NCI-H82 treated with DMSO at 0.1 percent for 48 hours (cell line): ENCODE results near the gene SEMA3E.
"Not testable (repeated sequence)": the region's sequence is repeated elsewhere in the genome, so short reads cannot be mapped to it uniquely, and the experiment has no call there.

Experiments
- DNase-seq: peaks from one replicate; lab custom pipeline; 2025; ENCODE audit not compliant: unreplicated experiment; lab: John Stamatoyannopoulos, UW

The SEMA3E gene

DNA sequence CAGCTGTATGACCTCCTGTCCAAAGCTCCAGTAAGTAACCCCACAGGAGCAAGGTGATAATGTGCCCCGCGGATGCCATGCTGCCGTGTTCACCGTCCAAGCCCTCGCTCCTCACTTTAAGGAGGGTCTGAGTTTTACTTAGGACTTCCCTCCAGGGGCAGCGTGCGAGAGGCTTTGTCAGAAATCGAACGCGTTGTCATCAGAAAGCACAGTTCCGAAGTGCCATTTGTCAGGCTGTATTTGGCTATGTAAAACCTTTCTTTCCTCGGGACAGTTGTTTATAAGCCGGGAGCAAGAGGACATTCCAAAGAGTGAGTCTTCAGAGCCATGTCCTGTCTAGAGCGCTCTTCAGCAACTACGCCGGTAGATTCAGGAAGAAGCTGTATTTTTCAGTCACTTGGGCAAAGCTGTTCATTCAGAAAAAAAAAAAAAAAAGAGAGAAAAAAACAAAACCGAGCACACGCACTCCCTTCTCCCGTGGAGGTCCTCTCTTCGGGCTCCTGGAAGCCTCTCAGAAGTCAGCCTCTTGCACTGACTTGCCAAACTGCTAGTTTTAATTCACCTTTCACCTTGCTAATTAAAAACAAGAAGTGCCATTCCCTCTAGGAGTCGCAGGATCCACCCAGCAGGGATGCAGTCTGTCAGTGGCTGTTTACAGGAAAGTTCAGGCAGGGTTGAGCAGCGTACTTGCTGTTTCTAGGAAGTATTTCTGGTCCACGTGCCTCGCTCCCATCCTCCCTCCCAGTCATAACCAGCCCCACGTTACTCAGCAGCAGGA, at the start of gene SEMA3E:
SEMA3E (minus strand) TSS at position 676 of the 778 bp plus-strand sequence.
- no peak for DNase-seq

DNA sequence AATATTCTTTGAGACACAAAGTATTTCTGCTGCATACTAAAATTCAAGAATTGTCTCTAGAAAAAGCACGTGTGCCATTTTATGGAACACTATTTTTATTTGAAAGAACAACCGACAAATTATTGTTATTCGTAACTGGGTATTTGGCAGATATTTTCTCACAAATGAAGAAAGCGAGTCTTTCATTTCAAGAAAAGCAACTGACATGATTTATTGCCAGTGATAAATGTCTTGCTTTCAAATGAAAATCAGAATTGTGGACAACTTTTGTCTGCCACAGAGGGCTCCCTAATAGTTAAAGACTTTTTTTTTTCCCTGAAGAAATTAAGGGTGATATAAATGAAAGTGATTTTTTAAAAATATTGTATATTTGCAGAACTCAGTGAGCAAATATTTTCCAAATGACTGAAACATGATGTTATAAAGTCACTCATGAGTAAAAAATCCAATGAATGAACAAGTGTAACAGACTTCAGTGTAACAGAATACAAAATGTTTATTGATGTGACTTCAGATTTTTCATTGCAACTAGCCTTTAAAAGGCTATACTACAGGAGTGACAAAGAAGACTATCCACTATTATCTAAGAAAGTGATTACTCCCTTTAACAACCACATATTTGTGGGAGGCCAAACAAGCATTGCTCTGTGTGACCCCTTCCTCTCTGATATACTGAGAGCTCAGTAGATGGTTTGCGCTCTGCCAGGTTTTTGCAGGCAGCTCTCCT, 49.0 kb upstream of the SEMA3E start:
- no peak for DNase-seq

DNA sequence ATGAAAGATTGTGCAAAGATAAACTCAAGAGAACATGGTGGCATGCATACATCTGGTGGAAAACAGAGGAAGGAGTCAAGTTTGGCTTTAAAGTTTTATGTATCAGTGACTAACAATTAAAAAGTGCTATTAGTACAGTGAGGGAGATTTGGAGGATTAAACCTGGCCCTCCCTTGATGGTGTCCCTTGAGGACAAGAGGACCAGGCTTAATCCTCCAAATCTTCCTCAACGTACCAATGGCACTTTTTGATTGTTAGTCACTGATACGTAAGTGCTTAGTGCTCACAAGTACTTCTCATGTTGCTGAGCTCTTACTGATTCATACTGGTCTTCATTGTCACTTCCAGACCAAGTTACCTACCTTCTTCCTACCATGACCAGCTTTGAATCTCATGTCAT, 47.2 kb upstream of the SEMA3E start:
- DNase-seq: peak; percentile 77

DNA sequence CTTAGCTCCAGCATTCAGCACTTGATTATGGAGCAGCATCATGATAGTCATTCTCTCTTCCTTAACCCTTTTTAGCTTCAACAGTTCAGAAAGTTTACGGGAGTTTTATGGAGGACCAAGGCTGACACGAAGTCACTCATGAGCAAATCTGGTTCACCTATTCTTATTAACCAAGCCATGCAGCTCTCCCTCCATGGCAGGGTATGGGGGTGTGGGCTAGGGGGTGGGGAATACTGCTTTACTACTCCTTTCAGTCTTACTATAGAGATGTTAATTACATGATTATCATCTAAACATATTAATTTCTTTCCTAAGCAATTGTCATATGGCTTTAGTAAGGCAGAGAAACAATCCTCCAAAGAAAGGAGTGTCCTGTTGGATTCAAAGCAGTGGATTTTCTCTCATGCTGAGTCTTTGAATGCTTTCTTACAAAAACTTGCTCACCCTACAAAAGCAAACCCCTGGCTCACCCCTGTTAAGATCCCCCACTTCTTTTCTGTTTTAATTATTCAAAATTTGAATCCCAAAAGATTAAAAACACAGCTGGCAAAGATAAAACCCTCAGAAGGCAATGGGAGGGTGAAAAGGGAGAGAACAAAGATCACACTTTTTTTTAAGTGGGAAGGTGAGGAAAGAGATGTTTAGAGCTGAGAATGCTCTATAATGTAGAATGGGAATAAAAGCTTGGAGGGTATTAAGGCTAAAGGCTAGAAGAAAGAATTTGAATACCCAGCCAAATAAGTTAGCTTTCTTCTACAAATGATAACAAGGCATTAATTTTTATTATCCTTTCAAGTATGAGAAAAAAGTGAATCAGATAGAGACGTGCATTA, 46.4 kb upstream of the SEMA3E start:
- DNase-seq: no peak

DNA sequence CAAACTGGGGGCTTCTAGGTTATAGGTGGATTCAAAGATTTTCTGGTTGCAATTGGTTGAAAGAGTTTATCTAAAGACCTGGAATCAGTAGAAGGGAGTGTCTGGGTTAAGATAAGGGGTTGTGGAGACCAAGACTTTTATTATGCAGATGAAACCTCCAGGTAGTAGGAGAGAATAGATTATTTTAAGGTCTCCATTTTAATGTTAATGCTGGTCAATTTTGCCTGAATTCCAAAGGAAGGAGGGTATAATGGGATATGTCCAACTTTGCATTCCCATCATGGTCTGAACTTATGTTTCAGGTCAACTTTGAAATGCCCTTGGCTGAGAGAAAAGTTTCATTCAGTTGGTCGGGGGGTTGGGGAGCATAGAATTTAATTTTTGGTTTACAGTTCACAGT, 44.3 kb upstream of the SEMA3E start:
- DNase-seq: no peak

DNA sequence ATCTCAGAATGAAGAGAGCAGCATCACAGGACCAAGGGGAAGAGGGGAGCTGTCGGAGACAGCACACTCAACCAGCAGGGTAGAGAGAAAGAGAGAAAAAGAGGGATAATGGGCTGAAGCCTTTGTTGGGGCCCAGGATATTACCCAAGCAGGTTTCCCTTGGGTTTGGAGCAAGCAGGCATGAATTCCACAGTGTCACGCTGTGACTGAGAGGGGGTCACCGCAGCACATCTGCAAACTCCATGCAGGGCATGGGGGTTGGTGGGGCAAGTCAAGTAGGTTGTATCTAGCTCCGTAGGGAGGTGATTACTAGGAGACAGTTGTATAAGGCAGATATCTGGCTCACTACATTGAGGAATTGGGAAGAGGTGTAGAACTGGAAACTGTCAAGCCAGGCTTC, 42.2 kb upstream of the SEMA3E start:
- DNase-seq: no peak

DNA sequence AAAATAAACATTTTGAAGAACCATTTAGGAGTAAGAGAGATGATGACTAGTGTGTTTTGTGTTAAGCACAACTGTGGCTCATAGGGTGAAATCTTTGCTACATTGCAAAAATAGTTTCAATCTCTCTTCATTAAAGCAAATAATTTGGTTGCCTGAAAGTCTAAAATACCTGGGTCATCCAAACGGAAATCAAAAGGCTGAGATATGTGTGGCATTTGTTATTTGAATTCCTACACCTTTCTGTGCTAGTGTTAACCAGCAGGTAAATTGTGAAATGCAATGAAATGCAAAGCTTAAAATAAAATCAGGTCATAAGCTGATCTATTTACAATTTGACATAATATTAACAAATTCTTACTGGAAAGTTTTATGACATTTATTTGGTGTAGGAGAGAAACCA, 40.9 kb upstream of the SEMA3E start:
- no peak for DNase-seq

DNA sequence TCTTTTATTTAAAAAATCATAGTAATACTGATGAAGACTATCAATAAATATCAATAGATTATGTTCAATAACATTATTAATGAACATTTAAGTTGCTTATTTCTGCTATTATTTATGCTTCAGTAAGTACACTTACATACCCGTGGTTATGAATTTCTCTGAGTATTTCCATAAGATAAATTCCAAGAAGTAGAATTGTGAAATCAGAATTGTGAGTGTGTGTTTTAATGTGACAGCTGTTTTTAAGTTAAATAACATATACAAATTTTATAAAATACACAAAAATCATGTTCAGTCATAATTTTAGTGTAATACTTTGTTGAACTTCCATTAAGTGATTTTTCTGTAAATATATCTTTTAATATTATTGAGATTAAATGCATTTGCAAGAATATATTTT, 37.5 kb upstream of the SEMA3E start:
- DNase-seq: no peak

DNA sequence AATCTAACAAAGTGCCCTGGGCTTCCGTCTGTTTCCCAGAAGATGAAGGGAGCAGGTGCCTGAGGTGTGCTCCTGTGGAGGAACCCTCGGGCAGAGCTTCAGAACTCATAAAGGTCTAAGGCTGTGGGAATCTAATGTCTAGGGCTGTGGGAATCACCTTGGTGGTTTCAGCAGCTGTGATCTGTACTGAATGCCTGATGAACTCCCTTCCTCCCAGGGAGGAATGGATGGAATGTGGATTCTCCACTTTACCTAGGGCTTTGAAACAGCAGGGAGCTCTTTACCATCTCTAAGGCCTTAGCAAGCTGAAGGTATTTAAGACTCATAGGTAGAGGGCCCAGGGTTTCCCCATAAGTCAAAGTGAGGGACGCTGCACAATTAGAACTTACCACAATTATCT, 36.0 kb upstream of the SEMA3E start:
- DNase-seq: no peak

DNA sequence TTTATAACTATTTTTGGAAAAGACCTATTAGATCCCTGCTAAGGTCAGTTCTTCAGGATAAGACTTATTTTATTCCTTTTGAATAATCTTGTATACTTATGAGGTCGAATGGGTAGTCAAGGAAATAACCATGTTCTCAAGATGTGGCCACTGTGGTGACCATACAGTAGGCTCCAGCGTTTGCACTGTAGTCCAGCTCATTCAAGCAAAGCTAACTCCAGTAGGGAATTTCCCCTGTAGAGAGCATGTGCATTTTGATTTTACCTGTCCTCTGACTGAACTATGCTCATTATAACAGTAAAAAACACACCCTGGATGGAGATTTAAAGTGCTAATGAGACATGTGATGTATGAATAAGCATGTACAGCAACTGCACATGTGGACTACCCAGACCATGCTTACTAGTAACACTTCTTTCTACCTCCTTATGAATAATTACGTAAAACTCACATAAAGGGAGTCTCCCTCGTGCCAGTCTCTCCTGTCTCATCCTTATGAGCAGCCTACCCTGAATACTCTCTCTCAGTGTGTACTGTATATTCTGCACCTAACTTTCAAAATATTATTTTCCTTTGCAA, 32.4 kb upstream of the SEMA3E start:
- no peak for DNase-seq

DNA sequence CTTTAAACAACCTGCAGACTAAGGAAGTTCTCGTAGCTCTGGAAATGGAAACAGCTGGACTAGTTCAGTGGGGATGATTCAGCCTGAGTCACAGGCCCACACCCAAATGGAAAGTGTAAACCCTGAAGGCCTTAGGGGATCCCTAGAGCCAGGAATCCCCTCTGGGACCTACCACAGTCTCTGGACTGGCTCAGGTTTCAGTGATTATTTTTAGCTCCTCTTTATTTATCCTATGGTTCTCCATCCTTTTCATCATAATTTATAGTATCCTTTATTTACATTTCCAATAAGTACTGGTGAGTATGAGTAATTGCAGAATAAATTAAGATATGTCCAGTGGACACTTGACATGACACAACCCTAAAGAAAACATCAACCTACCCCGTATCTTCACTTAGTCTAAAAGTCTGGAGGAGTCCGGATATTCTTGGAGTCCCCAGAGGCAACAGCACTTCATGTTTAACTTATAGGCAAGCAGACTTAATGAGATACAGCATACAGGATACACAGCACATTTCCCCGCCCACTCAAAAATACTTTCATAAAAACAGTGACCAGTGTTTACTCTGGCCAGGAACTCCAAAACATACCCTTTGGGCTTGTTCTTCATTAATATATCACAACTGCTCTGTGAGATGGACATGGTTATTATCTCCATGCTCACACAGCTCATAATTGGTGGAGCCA, 28.4 kb upstream of the SEMA3E start:
- no peak for DNase-seq

DNA sequence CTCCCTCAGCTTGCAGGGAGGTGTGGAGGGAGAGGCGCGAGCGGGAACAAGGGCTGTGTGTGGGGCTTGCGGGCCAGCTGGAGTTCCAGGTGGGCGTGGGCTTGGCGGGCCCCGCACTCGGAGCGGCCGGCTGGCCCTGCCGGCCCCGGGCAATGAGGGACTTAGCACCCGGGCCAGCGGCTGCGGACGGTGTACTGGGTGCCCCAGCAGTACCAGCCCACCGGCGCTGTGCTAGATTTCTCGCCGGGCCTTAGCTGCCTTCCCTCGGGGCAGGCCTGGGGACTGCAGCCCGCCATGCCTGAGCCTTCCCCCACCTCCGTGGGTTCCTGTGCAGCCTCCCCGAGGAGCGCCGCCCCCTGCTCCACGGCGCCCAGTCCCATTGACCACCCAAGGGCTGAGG, 24.4 kb upstream of the SEMA3E start:
- not testable (repeated sequence) for DNase-seq

DNA sequence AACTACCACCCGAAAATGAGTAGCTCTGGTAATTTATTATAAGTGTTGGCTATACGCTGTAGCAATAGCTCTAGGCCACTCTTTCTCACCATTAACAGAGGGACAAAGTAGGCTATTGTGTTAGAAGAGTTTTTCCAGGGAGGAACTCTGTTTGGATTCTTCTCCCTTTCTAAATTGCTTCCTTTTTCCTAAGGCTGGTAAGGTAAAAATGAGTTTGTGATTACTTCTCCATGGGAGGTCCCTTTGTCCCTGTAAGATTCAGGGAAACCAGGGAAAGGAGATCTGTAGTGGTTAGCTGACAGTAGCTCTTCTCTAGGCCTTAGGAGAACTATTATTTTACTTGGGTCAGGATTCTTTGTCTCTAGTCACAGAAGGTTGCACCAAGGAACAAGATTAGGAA, 23.2 kb upstream of the SEMA3E start:
- DNase-seq: no peak

DNA sequence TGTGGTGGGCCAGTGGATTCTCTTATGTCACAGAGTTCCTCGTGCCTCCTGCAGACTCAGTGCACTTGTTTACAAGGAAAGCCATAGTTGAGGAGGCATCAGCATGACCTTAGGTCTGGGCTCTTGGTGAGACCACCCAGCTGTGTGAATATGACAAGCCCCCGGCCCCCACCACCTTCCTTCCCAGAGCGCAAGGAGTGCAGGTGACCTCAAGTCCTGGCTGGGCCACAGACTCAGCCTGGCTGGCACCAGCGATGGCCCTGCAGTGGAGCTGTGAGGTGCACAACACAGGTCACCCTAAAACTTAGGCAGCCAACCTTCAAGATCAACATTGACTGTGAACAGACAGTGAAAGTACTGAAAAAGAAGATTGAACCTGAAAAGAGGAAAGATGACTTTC, 14.2 kb upstream of the SEMA3E start:
- DNase-seq: no peak

DNA sequence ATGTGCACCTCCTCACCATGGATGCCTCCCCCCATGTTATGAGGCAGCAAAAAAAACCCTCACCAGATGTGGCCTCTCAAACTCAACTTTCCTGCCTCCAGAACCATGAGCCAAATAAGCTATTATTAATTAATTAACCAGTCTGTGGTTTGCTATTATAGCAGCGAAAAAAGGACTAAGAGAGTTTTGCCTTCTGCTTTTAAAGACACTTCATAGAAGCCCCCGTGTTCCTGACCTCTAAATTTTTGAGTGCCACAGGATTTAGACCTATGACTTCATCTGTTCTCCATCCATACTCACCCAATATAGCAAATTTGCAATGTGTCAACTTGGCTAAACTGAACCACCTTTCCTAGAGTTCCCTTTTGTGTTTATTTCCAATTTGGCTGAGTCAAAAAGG, 9.2 kb upstream of the SEMA3E start:
- no peak for DNase-seq

DNA sequence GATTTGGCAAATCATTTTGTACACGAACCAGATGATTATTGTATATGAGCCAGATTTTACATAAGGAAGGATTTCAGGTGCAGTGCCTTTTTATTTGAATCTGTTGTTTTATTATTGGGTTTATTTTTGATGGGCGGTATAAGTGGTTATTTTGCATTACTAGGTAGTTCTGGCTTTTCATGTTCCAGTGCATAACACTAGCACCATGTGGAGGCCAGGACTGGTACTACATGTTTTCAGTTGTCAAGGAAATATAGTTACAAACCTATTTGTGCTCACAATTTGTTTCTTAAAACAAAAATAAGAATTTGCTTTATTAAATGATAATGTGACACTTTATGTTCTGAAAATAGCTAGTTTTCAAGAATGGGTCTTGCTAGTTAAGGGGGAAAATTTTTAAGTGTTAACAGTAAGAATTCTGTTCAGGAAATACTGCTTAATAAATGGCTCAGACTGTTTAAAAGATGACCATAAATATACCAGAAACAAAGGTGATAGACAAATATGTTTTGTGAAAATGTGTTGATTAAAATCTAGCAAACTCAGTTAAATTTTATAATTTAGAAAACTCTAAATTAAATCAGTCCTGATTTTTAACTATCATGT, 7.1 kb upstream of the SEMA3E start:
- DNase-seq: peak; percentile 7

DNA sequence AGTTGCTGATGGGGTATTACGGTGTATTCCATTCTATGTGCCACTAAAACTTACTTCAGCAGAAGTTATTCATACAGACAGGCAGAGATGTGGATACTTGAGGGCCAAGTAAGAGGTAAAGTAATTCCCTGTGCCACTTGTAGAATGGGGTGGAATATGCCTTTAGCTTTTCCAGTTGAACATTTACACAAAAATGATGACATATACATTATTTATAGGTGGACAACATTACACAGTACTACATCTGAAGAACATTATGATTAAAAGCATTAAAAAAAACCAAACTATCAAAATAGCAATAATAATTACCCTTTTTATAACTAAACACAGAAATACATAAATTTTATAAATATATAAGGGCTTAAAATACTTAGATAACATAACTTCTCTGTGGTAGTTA, 3.5 kb upstream of the SEMA3E start:
- DNase-seq: no peak

DNA sequence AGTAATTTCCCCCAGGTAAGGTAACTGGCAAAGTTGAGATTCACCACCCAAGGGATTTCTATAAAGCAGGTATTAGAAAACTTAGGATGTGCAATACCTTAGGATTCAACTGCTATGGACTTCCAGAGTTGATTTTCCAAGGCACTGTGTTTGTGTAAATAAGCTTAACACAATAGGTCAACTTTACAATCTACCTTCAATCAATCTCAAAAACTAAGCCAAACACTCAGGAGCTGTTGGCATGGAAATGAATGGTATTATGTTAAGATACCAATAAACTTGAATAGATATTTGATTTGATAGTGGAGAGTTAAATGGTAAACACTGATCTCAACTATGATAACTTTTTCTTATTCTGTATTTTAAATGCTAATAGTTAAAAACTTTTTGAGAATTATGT, 762 bp upstream of the SEMA3E start:
- DNase-seq: no peak

DNA sequence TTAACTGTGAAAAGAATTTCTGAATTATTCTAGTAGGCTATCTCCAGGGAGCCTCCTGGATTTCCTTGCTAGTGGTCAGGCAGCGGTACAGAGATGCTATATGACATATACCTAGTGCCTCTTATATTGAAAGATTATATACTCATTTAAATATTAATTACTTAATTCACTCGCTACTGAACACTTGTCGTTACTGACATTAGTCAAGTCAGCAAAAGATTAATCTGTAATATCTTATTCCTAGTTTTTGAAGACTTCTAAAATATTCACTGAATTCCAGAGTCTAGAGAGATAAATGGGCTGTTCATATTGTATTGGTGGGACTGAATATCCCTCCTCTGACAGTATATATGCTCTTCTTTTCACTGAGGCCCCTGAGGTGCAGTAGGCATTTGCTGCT, 2.9 kb downstream of the SEMA3E start:
- no peak for DNase-seq

DNA sequence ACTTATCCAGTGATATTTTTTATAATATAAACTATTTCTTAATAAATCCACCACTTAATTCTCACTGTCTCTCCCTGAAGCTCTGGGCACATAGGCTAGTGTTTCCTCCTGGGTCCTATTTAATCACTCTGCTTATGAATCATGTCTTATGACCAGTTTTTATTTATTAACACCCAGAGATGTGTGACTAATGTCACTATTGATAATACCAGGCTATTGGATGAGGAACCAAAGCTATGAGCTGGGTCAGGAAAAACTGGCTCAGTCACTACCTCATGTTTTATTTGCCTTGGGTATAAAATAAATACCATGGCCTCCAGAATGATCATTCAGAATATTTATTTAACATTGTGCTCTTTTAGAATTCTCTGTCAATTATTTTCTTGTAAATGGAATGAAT, 5.2 kb downstream of the SEMA3E start:
- DNase-seq: no peak
